HCT116 (cell line): ENCODE data around the gene FGF7. TPM values are rescaled to one million over a fixed set of nuclear protein-coding genes. Genes with fewer than 3 reads are reported as not detected.

ENCODE experiments used
- ATAC-seq: fragments of 200-7000 bp; cut with Tn5 transposase; 2 replicates; pipeline ENCODE4 v1.9.1; 2020; ENCODE audit warnings: mild to moderate bottlenecking, moderate library complexity
- BruUV-seq: library from RNA; stranded (reverse); fragments of 400-500 nt; replicated peaks from 2 replicates; lab custom pipeline; 2021; lab: Mats Ljungman, UMichigan
- CTCF ChIA-PET: fragments of 300-600 bp; sonication (Branson Sonifier 250); formaldehyde crosslinking; loops from one replicate; lab custom pipeline; 2021; ENCODE audit warnings: antibody characterized with exemption; lab: Charles Lee
- POLR2A ChIA-PET: fragments of 300-600, 350-600 bp; sonication (Branson Sonifier 250); formaldehyde crosslinking; loops from one replicate; lab custom pipeline; 2021; ENCODE audit warnings: antibody characterized with exemption; lab: Charles Lee
- RAD21 ChIA-PET, 2 experiments: fragments of 300-600 bp; sonication (Branson Sonifier 250); formaldehyde crosslinking; loops; one replicate each; lab custom pipeline; 2023; ENCODE audit warnings: low total read pairs in 2 of 2; ENCODE audit not compliant: uncharacterized antibody in 2 of 2, unreplicated experiment in 2 of 2, low non-redundant PET in 1 of 2; lab: Charles Lee
- DNase-seq: peaks from one replicate; pipeline ENCODE4 v3.0.0-alpha.2; 2010; ENCODE audit warnings: low read depth, low spot score
- H2AFZ ChIP-seq: fragments of 200-600 bp; shearing (Covaris generic), sonication (generic); 2 replicates; pipeline ENCODE4 v1.6.1; 2017; ENCODE audit warnings: low read depth, mixed run types, mixed read lengths, antibody characterized with exemption, low read length; ENCODE audit not compliant: poor library complexity, severe bottlenecking
- H3K27ac ChIP-seq: 2 replicates; pipeline ENCODE4 v1.5.1; 2012; ENCODE audit warnings: low read depth, low read length
- H3K27me3 ChIP-seq: fragments of 200-600 bp; sonication (generic); 2 replicates; pipeline ENCODE4 v1.6.1; 2016; ENCODE audit warnings: mixed run types, low read length, mixed read lengths; ENCODE audit not compliant: insufficient read depth
- H3K36me3 ChIP-seq, 2 experiments: fragments of 200-500 bp in 1 of 2; fragments of 200-600 bp in 1 of 2; sonication (Bioruptor generic) in 1 of 2; sonication (generic) in 1 of 2; 2 replicates each; pipeline versions ENCODE4 v1.5.1 to v1.6.1; 2014 to 2016; ENCODE audit warnings: low read length in 2 of 2, inconsistent platforms in 1 of 2, mixed read lengths in 1 of 2, mixed run types in 1 of 2; ENCODE audit not compliant: insufficient read depth in 2 of 2, control insufficient read depth in 1 of 2
- H3K4me1 ChIP-seq, 2 experiments: fragments of 200-600 bp in 1 of 2; sonication (generic) in 1 of 2; 2 replicates each; pipeline versions ENCODE4 v1.5.1 to v1.6.1; 2012 to 2017; ENCODE audit warnings: low read length in 2 of 2, inconsistent platforms in 1 of 2, mild to moderate bottlenecking in 1 of 2, mixed read lengths in 1 of 2, mixed run types in 1 of 2, moderate library complexity in 1 of 2; ENCODE audit not compliant: insufficient read depth in 2 of 2, control insufficient read depth in 1 of 2
- H3K4me2 ChIP-seq: fragments of 200-600 bp; sonication (generic); 2 replicates; pipeline ENCODE4 v1.6.1; 2017; ENCODE audit warnings: mixed run types, low read length, mixed read lengths
- H3K4me3 ChIP-seq, 2 experiments: fragments of 200-600 bp in 1 of 2; sonication (generic) in 1 of 2; replicated peaks in 1 of 2; 2 replicates each; pipeline ENCODE4 v1.5.1; 2011 to 2016; ENCODE audit warnings: low read length in 2 of 2, control low read depth in 1 of 2, low read depth in 1 of 2, mild to moderate bottlenecking in 1 of 2, mixed read lengths in 1 of 2, mixed run types in 1 of 2
- H3K79me2 ChIP-seq: fragments of 200-600 bp; sonication (generic); 2 replicates; pipeline ENCODE4 v1.6.1; 2017; ENCODE audit warnings: mild to moderate bottlenecking, mixed run types, low read length, moderate library complexity, mixed read lengths; ENCODE audit not compliant: insufficient read depth
- H3K9ac ChIP-seq: fragments of 200-600 bp; sonication (generic); 2 replicates; pipeline ENCODE4 v1.6.1; 2016; ENCODE audit warnings: low read length, mixed read lengths
- H3K9me2 ChIP-seq: fragments of 200-600 bp; sonication (generic), shearing (Covaris generic); 2 replicates; pipeline ENCODE4 v1.6.1; 2017; ENCODE audit warnings: mixed run types, mild to moderate bottlenecking, moderate library complexity; ENCODE audit not compliant: insufficient read depth
- H3K9me3 ChIP-seq, 2 experiments: fragments of 200-500 bp in 1 of 2; fragments of 200-600 bp in 1 of 2; sonication (Bioruptor generic) in 1 of 2; sonication (generic) in 1 of 2; 2 replicates each; pipeline ENCODE4 v1.6.1; 2014 to 2017; ENCODE audit warnings: low read length in 2 of 2, mixed read lengths in 2 of 2, inconsistent platforms in 1 of 2, low read depth in 1 of 2, mild to moderate bottlenecking in 1 of 2, mixed run types in 1 of 2, moderate library complexity in 1 of 2; ENCODE audit not compliant: control insufficient read depth in 1 of 2, insufficient read depth in 1 of 2
- H4K20me1 ChIP-seq: fragments of 200-600 bp; sonication (generic), shearing (Covaris generic); 2 replicates; pipeline ENCODE4 v1.6.1; 2017; ENCODE audit warnings: mixed run types, mild to moderate bottlenecking, moderate library complexity; ENCODE audit not compliant: insufficient read depth
- CBX3 ChIP-seq: IDR thresholded peaks from 2 replicates; pipeline ENCODE4 v1.6.1; 2012; ENCODE audit warnings: low read depth
- CTCF ChIP-seq, 3 experiments: fragments of 200-600 bp in 1 of 3; sonication (generic) in 1 of 3; IDR thresholded peaks in 2 of 3; conservative IDR thresholded peaks in 1 of 3; 2 replicates each; pipeline ENCODE4 v1.5.1; 2012 to 2017; ENCODE audit warnings: low read depth in 2 of 3, low read length in 2 of 3, antibody characterized with exemption in 1 of 3, borderline replicate concordance in 1 of 3, control low read depth in 1 of 3, mild to moderate bottlenecking in 1 of 3, mixed read lengths in 1 of 3, mixed run types in 1 of 3, moderate library complexity in 1 of 3; ENCODE audit not compliant: insufficient read depth in 1 of 3
- EGR1 ChIP-seq: IDR thresholded peaks from 2 replicates; pipeline ENCODE4 v1.6.1; 2012; ENCODE audit warnings: low read depth
- EZH2 ChIP-seq: fragments of 200-600 bp; sonication (generic); IDR thresholded peaks from 2 replicates; pipeline ENCODE4 v1.6.1; 2017; ENCODE audit warnings: antibody characterized with exemption, mixed run types
- JUND ChIP-seq: IDR thresholded peaks from 2 replicates; pipeline ENCODE4 v1.6.1; 2012
- POLR2AphosphoS5 ChIP-seq: IDR thresholded peaks from 2 replicates; pipeline ENCODE4 v1.6.1; 2011; ENCODE audit warnings: mild to moderate bottlenecking, low read depth, low read length, moderate library complexity
- SP1 ChIP-seq: IDR thresholded peaks from 2 replicates; pipeline ENCODE4 v1.6.1; 2012; ENCODE audit warnings: low read depth
- SRF ChIP-seq: IDR thresholded peaks from 2 replicates; pipeline ENCODE4 v1.6.1; 2012; ENCODE audit warnings: low read depth
- ZFX ChIP-seq: fragments of 450-650 bp; IDR thresholded peaks from 2 replicates; pipeline ENCODE4 v1.6.1; 2017
- intact Hi-C: fragments of 100-400 bp; cut with micrococcal nuclease; formaldehyde crosslinking; loops from 2 replicates; pipeline ENCODE4 v1.10.0; 2022
- total RNA-seq: library from RNA; stranded (reverse); gene quantifications from one replicate; pipeline ENCODE4 v1.2.1, GENCODE V29; 2021; ENCODE audit not compliant: unreplicated experiment
- TF ChIP-seq, protein P1 (sequence below): IDR thresholded peaks from 2 replicates; pipeline ENCODE4 v1.6.1; 2012; ENCODE audit warnings: low read depth

The FGF7 gene
- total RNA-seq, 1 experiment from 2014 or later = 0.49 TPM

GRCh38 chr15:49501586-49501985 is 78.5 kb downstream of the FGF7 start:
- H3K9ac ChIP-seq = no peak overlapping the region
- no peak overlapping the region for H3K27ac ChIP-seq
- no peaks in the 10 kb centered on the region for H3K79me2 ChIP-seq
- no peaks in the 10 kb centered on the region for H4K20me1 ChIP-seq
- ATAC-seq (no peak), DNase-seq (no peak)
- no peak overlapping the region for H2AFZ ChIP-seq
- no peaks in the 10 kb centered on the region for H3K9me3 ChIP-seq
- intact Hi-C loops = no loop called here
- no peaks in the 10 kb centered on the region for H3K9me2 ChIP-seq
- TF ChIP-seq POLR2AphosphoS5 = no peak
- TF ChIP-seq CTCF (IDR thresholded peaks at IDR 0.05 in 2 of 3, conservative IDR thresholded peaks at IDR 0.05 in 1 of 3; ENCODE audit: borderline replicate concordance in 1 of 3, insufficient read depth in 1 of 3, low read depth in 2 of 3, low read length in 2 of 3) = no peak
- no peak for TF ChIP-seq EZH2
- TF ChIP-seq, protein P1, sequence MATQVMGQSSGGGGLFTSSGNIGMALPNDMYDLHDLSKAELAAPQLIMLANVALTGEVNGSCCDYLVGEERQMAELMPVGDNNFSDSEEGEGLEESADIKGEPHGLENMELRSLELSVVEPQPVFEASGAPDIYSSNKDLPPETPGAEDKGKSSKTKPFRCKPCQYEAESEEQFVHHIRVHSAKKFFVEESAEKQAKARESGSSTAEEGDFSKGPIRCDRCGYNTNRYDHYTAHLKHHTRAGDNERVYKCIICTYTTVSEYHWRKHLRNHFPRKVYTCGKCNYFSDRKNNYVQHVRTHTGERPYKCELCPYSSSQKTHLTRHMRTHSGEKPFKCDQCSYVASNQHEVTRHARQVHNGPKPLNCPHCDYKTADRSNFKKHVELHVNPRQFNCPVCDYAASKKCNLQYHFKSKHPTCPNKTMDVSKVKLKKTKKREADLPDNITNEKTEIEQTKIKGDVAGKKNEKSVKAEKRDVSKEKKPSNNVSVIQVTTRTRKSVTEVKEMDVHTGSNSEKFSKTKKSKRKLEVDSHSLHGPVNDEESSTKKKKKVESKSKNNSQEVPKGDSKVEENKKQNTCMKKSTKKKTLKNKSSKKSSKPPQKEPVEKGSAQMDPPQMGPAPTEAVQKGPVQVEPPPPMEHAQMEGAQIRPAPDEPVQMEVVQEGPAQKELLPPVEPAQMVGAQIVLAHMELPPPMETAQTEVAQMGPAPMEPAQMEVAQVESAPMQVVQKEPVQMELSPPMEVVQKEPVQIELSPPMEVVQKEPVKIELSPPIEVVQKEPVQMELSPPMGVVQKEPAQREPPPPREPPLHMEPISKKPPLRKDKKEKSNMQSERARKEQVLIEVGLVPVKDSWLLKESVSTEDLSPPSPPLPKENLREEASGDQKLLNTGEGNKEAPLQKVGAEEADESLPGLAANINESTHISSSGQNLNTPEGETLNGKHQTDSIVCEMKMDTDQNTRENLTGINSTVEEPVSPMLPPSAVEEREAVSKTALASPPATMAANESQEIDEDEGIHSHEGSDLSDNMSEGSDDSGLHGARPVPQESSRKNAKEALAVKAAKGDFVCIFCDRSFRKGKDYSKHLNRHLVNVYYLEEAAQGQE = no peak
- no peak for TF ChIP-seq ZFX
- TF ChIP-seq JUND = no peak
- no peak for TF ChIP-seq EGR1
- no peak for TF ChIP-seq SP1
- TF ChIP-seq SRF = no peak
- no peak for TF ChIP-seq CBX3
- H3K27me3 ChIP-seq = no peaks in the 10 kb centered on the region
- no peak overlapping the region for H3K4me2 ChIP-seq
- H3K4me3 ChIP-seq = no peak overlapping the region
- H3K4me1 ChIP-seq = peaks cover 0 to 2% of the 10 kb centered on the region in 2 experiments; a peak in 1 of 4 replicates
- no TSS peak for BruUV-seq
- ChIA-PET POLR2A (no interaction called here), CTCF (no interaction called here), RAD21 (no interaction called here)
- no peaks in the 10 kb centered on the region for H3K36me3 ChIP-seq
